HG02610 (cell line): ENCODE measurements around the gene MCM3AP.
"Not testable (repeated sequence)": the region's sequence is repeated elsewhere in the genome, so short reads cannot be mapped to it uniquely, and the experiment has no call there.

Source experiments
- ATAC-seq: cut with Tn5 transposase; IDR thresholded peaks from one replicate; pipeline ENCODE4 v1.9.1; 2021; ENCODE audit warnings: mild to moderate bottlenecking, moderate library complexity; ENCODE audit not compliant: unreplicated experiment

The MCM3AP gene

GRCh38 chr21:46312949-46313348 lies 27.5 kb upstream of the MCM3AP start:
- no peak for ATAC-seq

- ATAC-seq: no peak
Measured at GRCh38 chr21:46311568-46311967, 26.2 kb upstream of the MCM3AP start.

GRCh38 chr21:46310260-46310659 lies 24.8 kb upstream of the MCM3AP start:
- ATAC-seq: not testable (repeated sequence)

GRCh38 chr21:46308431-46308830 lies 23.0 kb upstream of the MCM3AP start:
- ATAC-seq: no peak

GRCh38 chr21:46307625-46308024 lies 22.2 kb upstream of the MCM3AP start:
- no peak for ATAC-seq

GRCh38 chr21:46304955-46305354 lies 19.5 kb upstream of the MCM3AP start:
- no peak for ATAC-seq

- no peak for ATAC-seq
Measured at GRCh38 chr21:46304437-46304836, 19.0 kb upstream of the MCM3AP start.

DNA sequence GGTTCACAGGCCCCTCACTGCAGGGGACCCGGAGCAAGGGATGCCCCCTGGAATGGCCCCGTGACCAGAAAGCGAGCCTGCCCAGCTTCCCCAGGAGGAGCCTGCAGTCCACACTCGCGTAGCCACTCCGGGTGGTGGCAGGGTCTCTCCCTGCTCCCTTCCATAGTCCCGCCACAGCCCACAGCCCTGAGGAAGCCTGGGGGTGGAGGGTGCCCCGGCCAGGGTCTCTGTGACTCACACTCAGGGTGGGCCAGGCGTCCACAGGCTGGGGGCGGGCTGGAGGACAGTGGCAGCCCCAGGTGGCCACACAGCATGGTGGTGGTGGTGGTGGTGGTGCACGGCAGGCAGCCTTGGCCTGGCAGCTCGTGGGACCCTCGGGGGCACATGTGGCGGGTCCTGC lies 16.3 kb upstream of the MCM3AP start:
- no peak for ATAC-seq

DNA sequence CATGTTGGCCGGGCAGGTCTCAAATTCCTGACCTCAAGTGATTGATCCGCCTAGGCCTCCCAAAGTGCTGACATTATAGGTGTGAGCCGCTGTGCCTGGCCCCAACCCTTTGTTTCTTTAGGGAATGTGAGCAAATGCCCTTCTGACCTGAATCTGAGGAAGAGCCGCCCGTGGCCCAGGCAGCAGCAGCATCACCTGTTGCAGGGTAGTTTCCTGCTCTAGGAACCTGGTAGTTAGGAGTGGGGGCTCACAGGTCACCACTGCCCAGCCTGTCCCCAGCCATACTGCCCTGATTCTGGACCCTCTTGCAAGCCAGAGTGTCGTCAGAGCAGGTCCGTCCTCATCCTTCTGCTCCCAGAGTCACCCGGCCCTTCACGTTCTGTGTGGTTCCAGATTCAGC lies 13.8 kb upstream of the MCM3AP start:
- ATAC-seq: no peak

DNA sequence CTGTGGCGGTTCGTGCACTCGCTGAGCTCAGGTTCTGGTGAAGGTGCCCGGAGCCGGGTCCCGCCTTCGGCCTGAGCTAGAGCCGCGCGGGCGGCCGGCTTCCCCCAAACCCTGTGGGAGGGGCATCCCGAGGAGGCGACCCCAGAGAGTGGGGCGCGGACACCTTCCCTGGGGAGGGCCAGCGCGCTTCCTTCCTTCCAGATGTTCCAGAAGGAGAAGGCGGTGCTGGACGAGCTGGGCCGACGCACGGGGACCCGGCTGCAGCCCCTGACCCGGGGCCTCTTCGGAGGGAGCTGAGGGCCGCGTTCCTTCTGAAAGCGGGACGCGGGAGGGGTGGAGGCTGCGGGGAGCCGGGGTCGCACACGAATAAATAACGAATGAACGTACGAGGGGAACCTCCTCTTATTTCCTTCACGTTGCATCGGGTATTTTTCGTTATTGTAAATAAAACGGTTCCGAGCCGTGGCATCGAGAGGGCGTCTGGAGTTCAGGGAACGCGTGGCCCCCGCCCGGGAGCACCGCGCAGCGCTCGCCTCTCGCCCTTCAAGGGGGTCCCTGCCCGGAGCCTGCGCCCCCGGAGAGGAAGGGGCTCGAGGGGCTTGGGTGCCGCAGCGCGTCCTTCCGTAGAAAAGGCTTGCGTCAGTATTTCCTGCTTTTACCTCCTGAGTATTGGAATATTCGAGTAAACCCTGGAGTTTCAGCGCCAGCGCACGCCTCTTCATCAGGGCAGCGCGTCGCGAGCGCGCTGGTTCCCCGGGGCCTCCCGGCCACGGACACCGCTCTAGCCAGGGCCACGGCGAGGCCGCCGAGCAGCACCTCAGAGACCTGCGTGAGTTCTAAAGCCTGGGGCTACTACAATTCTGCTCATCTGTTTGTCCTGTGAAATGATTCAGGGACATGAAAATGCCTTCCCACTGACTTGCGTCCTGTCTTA lies 12.2 kb upstream of the MCM3AP start:
- ATAC-seq: no peak

DNA sequence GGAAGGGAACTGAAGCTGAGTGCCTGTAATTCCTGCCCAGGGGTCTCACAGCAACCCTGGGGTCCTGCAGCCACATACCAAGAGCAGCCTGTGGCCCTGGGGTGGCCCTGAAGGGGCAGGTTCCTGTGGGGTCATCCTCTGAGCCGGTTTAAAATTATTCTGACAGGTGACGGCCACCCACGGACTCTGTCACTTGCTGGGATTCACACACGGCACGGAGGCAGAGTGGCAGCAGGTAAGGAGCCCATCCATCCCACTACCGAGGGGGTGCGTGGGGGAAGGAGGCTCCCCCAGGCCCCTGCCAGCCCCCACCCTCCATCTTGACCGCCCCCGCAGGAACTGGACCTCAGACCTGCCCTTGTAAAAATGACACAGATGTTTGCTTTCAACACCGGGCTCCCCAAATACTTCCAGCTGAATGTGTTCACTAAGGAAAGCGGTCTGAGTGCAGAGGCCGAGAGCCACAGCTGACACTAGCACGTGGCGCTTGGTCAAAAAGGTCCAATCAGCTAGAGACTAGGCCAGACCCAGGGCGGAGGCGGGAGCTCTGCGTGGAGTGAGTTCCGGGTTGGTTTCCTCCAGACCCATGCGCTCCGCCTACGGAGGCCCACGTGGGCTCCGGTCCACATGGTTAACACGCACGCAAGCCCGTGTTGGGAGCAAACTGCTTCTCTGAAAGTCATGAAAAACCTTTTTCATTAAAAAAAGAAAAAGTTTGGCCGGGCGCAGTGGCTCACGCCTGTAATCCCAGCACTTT lies 10.8 kb upstream of the MCM3AP start:
- ATAC-seq: no peak

GRCh38 chr21:46295177-46295770 lies 9.9 kb upstream of the MCM3AP start:
- no peak for ATAC-seq

DNA sequence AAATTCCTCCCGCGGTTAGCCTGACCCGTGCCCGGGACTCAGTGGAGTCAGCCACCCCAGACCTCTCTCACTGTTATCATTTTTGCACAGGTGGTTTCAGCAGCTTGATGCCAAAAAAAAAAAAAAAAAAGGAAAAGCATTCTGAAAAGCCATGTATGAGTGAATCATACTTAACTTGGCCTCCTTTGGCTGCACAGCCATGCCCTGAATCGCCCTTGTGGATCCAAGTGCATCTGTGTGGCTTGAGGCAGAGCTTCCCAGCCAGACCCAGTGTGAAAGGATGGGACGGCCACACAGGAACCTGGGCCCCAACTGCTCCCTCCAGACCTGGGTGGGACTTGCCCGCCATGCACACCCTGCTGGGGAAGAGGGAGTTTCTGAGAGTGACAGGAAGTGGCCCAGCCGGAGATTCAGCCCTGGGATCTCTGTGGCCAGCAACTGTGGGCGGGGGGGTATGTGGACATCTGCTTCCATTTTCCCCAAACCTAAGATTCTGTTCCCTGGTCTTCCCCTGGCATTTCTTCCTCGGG lies 9.3 kb upstream of the MCM3AP start:
- no peak for ATAC-seq

GRCh38 chr21:46291561-46291960 lies 6.2 kb upstream of the MCM3AP start:
- no peak for ATAC-seq

DNA sequence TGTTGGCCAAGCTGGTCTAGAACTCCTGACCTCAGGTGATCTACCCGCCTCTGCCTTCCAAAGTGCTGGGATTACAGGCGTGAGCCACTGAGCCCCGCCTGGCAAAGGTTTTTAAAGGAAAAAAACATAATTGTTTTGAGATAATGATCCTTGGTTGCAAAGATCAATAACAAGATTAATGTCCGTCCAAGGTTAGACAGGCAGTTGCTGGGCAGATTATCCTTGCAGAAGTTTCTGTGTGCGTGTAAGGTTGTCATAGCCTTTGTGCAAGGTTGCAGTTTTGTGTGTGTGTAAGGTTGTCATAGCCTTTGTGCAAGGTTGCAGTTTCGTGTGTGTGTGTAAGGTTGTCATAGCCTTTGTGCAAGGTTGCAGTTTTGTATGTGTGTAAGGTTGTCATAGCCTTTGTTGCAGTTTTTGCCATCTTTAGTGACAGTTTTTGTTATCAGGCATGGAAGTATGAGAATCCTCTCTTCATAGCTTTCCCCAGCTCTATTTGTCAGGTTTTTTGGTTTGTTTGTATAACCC lies 4.3 kb upstream of the MCM3AP start:
- no peak for ATAC-seq

- ATAC-seq: no peak
Measured at GRCh38 chr21:46287541-46287940, 2.1 kb upstream of the MCM3AP start.

GRCh38 chr21:46286648-46287002 lies 1.2 kb upstream of the MCM3AP start:
- no peak for ATAC-seq

DNA sequence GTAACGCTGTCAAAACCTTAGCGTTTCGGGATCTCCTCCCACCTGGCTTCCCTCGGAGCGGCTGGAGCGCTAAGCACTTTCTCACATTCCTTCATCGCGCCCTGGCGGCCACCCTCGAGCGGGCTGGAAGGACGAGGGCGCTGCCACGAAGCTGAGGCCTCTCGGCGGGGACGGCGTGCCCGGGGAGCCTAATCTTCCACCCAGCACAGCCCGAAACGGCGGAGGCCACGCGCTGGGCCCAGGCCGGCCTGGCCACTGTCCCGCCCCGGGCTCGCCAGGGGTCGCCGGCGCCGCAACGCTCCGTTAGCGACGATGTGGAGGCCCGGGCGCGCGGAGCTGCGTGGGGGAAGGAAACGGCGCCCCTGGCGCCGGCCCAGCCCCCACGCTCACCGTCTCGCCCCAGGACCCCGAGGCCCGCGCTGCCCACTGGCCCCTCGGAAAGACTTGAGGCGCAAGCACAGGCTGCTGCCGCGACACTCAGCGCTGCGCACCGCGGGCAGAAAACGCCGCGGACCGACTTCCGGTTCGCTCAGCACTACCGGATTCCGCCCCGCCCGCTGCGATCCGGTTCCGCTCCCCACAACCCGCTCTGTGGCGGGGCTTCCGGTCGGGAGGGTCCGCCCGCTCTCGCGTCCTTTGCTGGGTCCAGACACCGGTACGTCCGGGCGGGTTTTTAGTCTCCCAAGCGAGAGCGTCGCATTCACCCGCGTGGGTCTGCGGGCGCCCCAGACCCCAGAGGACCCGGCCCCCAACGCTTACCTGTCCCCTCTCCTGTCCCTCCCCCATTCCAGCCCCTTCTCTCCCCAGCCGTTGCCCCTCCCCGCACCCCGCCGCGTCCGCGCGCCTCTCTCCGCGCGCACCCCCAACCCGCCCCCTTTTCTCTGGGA lies 593 bp upstream of the MCM3AP start, which contains the start of gene YBEY:
TSS of gene YBEY (plus strand) at position 582 of the 887 bp plus-strand sequence. CDS start 572 bp downstream, outside the sequence.
- peak; percentile 77 for ATAC-seq

- ATAC-seq: no peak
Measured at GRCh38 chr21:46284733-46285132, 678 bp downstream of the MCM3AP start.

DNA sequence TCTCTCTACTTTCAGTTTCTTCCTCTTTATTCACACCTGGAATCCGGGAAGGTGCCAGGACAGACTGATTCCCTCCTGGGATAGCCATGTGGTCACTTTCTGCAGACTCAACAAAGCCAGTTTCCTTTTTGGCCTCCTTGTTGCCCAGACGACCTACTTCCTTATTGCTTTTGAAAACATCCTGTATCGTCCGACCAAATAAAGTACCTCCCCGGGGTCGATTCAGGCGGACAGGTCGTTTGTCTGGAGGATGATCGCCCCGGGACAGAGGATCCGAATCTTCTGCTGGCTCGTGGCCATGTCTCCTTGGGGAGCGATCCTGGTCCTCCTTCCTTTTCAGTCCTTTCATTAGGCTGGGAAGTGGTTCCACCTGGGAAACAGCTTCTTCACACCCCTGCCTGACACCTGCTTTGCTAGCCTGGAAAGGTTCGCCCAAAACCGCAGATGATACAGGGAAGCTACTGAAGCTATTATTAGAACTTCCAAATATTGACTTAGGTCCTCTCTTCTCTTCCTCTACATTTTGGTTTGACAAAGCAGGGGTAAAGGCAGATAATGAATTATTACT lies 1.2 kb downstream of the MCM3AP start:
- no peak for ATAC-seq
